GM20000 (cell line): ENCODE results near the gene INPP5A.

ENCODE experiments used
- DNase-seq: peaks from one replicate; pipeline ENCODE4 v3.0.0; 2012; ENCODE audit warnings: low spot score
- CTCF ChIP-seq: IDR thresholded peaks from 2 replicates; pipeline ENCODE4 v1.5.1; 2012; ENCODE audit warnings: mild to moderate bottlenecking, control low read depth; ENCODE audit errors: extremely low read depth, missing control alignments

INPP5A gene

GRCh38 chr10:132518572-132519381, 18.8 kb upstream of the INPP5A start:
- DNase-seq: no peak

GRCh38 chr10:132519382-132520176, 18.0 kb upstream of the INPP5A start:
- no peak for DNase-seq
- no peak for TF ChIP-seq CTCF

More at GRCh38 chr10:132518572-132519381, 18.8 kb upstream of the INPP5A start:
- no peak for TF ChIP-seq CTCF

GRCh38 chr10:132520177-132520811, 17.3 kb upstream of the INPP5A start:
- DNase-seq: no peak
- no peak for TF ChIP-seq CTCF

- TF ChIP-seq CTCF: no peak
- no peak for DNase-seq
Observed at GRCh38 chr10:132521041-132521465, 16.5 kb upstream of the INPP5A start.

- TF ChIP-seq CTCF: no peak
- no peak for DNase-seq
Observed at GRCh38 chr10:132521466-132522102, 16.0 kb upstream of the INPP5A start.

- no peak for DNase-seq
- no peak for TF ChIP-seq CTCF
Observed at GRCh38 chr10:132522521-132523411, 14.8 kb upstream of the INPP5A start.
